ENCODE results near the gene SH3GL1.

DNA sequence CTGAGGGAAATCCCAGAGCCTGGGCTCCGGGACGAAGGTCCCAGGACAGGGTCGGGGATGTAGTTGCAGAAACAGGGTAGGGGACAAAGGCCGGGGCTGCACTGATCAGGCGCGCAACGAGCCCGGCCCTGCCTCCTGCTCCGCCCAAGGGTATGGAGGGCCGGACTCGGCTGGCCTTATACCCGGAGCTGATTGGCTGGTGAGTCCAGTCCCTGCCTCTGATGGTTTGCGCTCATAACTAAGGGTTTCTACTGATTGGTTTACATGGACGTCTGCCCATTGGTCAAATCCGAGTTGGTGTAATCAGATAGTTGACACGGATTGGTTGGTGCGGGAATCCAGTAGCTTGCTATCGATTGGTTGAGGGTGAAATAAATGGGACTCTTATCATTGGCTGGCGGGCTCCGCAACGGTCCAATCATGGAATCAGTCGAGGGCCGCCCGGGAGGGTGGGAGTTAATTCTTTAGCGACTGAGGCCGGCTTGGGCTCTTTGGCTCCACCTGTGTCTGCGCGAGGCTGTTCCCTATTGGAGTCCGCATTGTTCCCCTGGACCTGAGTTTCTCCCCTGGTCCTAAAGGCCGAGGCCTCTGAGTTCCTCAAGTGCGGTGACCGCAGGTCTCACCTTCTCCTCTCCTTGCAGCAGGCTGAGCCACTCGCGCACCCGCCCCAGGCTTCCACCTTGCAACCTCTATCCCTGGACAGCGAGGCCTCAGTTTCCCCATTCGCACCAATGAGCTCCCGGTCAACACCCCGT is 57.6 kb downstream of the SH3GL1 start:
- TF ChIP-seq, protein P1, sequence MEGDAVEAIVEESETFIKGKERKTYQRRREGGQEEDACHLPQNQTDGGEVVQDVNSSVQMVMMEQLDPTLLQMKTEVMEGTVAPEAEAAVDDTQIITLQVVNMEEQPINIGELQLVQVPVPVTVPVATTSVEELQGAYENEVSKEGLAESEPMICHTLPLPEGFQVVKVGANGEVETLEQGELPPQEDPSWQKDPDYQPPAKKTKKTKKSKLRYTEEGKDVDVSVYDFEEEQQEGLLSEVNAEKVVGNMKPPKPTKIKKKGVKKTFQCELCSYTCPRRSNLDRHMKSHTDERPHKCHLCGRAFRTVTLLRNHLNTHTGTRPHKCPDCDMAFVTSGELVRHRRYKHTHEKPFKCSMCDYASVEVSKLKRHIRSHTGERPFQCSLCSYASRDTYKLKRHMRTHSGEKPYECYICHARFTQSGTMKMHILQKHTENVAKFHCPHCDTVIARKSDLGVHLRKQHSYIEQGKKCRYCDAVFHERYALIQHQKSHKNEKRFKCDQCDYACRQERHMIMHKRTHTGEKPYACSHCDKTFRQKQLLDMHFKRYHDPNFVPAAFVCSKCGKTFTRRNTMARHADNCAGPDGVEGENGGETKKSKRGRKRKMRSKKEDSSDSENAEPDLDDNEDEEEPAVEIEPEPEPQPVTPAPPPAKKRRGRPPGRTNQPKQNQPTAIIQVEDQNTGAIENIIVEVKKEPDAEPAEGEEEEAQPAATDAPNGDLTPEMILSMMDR (IDR thresholded peaks at IDR 0.05), result no peak
- TF ChIP-seq MYC (IDR thresholded peaks at IDR 0.05; ENCODE audit: borderline replicate concordance, low read length) (0 out of 2 replicates have a peak, but pooled peaks have one; percentile 41), POLR2AphosphoS2 (conservative IDR thresholded peaks at IDR 0.05; ENCODE audit: low read length) (no peak), SMC3 (IDR thresholded peaks at IDR 0.05) (no peak)
